HG02623 (cell line): ENCODE results near the gene POLR1E.

ENCODE experiments used
- ATAC-seq: cut with Tn5 transposase; IDR thresholded peaks from one replicate; pipeline ENCODE4 v1.9.1; 2021; ENCODE audit warnings: moderate library complexity; ENCODE audit not compliant: unreplicated experiment

POLR1E gene

DNA sequence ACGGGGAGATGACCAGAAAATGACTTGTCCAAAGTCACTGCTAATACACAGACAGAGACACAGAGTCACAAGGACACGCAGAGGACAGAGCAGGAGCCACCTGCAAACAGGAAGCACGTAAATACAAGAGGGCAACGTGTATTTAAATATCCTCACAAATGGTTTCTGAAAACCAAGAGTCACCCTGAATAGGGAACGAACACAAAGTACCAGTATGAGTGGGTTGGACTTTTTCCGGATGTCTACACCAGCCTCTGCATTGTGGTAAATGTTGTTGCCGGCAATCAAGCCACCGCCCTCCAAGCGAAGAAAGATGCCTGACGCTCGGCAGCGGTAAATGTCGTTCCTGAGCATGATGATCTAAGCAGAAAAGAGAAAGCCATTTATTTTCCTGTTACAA is 46.0 kb downstream of the POLR1E start:
- peak; percentile 61 for ATAC-seq

- no peak for ATAC-seq
These were observed 48.7 kb downstream of the POLR1E start for GRCh38 chr9:37534412-37534811.

DNA sequence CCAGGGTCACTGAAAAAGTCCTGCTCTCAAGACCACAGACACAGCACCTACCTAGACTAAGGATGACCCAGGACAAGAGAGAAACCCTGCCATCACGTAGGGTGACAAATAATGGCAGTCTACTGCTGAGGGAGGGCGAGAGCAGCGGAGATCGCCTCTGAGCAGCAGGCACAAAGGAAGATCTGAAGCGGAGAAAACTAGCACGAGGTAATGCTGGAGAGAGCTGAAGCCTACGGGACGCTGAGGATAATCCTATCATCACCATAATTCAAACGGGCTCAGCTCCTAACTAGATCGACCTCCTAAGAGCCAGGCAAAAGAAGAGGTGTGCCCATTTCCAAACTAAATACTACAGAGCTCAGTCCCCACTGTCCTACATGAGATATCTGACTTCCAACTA is 49.2 kb downstream of the POLR1E start:
- no peak for ATAC-seq

DNA sequence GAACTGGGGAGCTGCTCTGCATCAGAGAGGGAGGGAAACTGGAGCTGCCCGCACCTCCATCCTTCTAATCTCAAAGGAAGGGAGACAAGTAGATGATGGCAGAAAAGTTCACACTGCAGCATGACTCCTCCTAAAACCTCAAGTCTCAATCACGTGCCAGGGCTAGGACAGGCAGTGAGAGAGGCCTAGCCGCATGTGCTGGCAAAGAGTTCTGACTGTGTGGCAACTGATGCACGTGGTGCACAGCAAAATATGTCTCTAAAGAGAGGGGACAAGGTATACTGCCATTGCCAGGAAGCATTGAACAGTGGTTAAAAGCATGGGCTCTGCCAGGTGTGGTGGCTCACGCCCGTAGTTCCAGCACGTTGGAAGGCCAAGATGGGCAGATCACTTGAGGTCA is 52.4 kb downstream of the POLR1E start:
- no peak for ATAC-seq

DNA sequence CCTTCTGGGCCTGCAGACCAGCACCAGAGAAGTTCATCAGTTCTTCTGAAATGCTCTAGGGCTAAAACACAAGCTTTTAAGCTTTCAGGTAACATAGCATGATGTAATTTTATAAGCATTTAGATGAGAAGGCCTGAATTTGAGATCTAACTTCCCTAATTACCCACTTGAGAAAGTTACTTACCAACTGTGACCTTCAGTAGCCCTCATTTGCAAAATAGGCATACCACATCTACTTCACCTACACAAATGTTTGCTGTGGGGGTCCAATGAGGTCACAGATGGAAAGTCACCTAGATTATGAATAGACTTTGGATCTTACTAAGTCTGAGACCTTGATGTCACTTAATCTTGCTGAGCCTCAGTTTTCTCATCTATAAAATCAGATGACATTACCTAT is 53.9 kb downstream of the POLR1E start:
- no peak for ATAC-seq

DNA sequence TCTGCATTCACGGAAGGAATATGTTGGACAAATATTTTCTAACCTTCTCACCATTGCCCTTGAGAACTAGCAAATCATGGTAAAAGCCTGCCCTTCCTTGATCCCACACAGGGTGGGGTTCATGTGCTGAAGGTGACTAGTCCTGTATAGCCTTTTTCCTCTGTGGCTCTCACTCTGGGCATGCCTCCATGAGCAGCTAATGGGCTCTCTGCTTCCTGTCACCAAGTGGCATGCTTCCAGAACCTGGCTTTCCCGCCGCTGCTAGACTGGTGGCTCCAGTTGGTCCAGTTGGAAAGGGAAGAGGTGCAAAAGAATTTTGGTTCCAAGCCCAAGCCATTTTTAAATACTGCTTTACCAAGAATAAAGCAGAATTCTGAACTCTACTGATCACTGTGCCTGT is 54.9 kb downstream of the POLR1E start:
- ATAC-seq, result no peak

GRCh38 chr9:37541465-37541864 is 55.7 kb downstream of the POLR1E start:
- ATAC-seq, result no peak

DNA sequence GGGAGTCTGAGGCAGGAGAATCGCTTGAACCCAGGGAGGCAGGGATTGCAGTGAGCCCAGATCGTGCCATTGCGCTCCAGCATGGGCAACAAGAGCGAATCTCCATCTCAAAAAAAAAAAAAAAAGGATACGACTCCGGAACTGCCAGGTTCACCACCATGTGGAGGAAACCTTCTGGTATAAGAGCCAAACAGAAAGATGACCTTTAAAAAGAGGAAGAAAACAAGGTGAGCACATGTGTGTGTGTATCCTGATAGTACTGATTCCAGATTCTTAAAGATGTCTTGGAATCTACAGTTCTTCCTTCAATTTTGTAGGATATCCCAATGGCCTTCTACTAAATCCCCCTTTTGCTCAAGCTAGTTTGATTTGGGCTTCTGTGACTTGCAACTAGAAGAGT is 56.7 kb downstream of the POLR1E start:
- no peak for ATAC-seq

- no peak for ATAC-seq
These were observed 57.1 kb downstream of the POLR1E start for GRCh38 chr9:37542895-37543294.

DNA sequence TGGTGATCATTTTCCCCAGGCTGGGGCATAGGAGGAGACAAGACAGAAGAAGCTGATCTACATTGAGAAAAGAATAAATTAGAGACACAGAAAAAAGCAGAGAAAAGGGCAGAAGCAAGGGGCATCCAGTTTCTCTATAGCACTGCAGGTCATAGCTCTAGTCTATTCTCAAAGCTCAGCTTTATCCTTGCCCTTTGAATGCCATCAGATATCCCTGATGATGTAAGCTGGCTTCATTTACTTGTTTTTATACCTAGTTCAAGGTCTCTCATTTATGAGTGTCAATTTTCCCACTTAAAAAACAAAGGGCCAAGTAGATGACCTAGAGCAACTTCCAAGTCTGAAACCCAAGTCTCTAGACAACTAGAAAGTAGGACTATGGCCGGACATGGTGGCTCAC is 57.7 kb downstream of the POLR1E start:
- ATAC-seq, result no peak

- no peak for ATAC-seq
These were observed 61.7 kb downstream of the POLR1E start for GRCh38 chr9:37547328-37547878.

DNA sequence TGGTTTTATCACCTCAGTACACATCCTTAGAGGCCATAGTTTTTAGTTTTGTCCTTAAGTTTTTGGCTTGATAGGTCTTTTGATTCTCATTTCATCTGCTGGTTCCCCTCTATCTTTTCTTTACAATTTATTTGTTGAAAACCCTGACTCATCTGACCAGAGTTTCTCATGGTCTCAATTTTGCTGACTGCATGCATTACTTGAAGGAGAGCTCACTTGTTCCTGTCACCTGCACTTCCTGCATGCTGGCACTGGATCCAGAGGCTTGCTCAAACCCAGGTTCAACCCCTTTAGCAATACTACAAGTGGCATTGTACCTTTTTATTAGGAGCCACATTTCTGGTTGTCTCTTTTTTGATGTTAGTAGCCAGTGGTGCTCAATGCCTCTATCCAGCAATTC is 63.8 kb downstream of the POLR1E start:
- ATAC-seq, result no peak

- no peak for ATAC-seq
These were observed 65.0 kb downstream of the POLR1E start for GRCh38 chr9:37550781-37551180.

- no peak for ATAC-seq
These were observed 65.7 kb downstream of the POLR1E start for GRCh38 chr9:37551468-37551867.

DNA sequence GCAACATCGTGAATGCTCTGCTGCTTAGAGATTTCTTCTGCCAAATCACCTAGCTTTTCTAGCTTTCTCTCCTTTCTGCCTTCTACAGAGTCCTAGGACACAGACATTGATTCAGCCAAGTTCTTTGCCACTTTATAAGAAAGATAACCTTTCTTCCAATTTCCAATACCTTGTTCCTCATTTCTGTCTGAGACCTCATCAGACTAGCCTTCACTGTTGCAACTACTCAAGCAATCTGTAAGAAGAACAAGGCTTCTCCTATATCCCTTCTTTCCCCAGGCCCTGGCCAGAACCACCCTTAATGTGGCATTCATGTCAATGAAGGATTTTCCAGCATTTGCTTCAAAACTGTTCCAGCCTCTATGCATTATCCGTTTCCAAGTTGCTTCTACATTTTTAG is 66.1 kb downstream of the POLR1E start:
- no peak for ATAC-seq
